ENCODE measurements around the gene PLEKHJ1.
"Not testable (repeated sequence)": the region's sequence is repeated elsewhere in the genome, so short reads cannot be mapped to it uniquely, and the experiment has no call there.

The PLEKHJ1 gene

GRCh38 chr19:2200624-2201294, 35.4 kb downstream of the PLEKHJ1 start:
- not testable (repeated sequence) for DNase-seq (ENCODE audit: low read depth in 2 of 3, low spot score in 2 of 3)

GRCh38 chr19:2199861-2200623, 36.1 kb downstream of the PLEKHJ1 start:
- no peak for DNase-seq (ENCODE audit: low read depth in 2 of 3, low spot score in 2 of 3)

GRCh38 chr19:2199215-2199614, 36.9 kb downstream of the PLEKHJ1 start:
- DNase-seq (ENCODE audit: low read depth in 2 of 3, low spot score in 2 of 3): no peak

- DNase-seq (ENCODE audit: low read depth in 2 of 3, low spot score in 2 of 3): no peak
These were observed 37.8 kb downstream of the PLEKHJ1 start for GRCh38 chr19:2198317-2198716.

GRCh38 chr19:2197270-2197669, 38.9 kb downstream of the PLEKHJ1 start:
- no peak for DNase-seq (ENCODE audit: low read depth in 2 of 3, low spot score in 2 of 3)

GRCh38 chr19:2195914-2196313, 40.2 kb downstream of the PLEKHJ1 start:
- DNase-seq (ENCODE audit: low read depth in 2 of 3, low spot score in 2 of 3): no peak

- DNase-seq (ENCODE audit: low read depth in 2 of 3, low spot score in 2 of 3): no peak
These were observed 40.8 kb downstream of the PLEKHJ1 start for GRCh38 chr19:2195361-2195760.

- DNase-seq (ENCODE audit: low read depth in 2 of 3, low spot score in 2 of 3): no peak
These were observed 41.5 kb downstream of the PLEKHJ1 start for GRCh38 chr19:2194513-2195078.

GRCh38 chr19:2193807-2194206, 42.3 kb downstream of the PLEKHJ1 start:
- no peak for DNase-seq (ENCODE audit: low read depth in 2 of 3, low spot score in 2 of 3)

GRCh38 chr19:2192862-2193261, 43.3 kb downstream of the PLEKHJ1 start:
- no peak for DNase-seq (ENCODE audit: low read depth in 2 of 3, low spot score in 2 of 3)

GRCh38 chr19:2191456-2192310, 44.4 kb downstream of the PLEKHJ1 start:
- DNase-seq (ENCODE audit: low read depth in 2 of 3, low spot score in 2 of 3): no peak

- DNase-seq (ENCODE audit: low read depth in 2 of 3, low spot score in 2 of 3): no peak
These were observed 45.2 kb downstream of the PLEKHJ1 start for GRCh38 chr19:2190848-2191455.

- no peak for DNase-seq (ENCODE audit: low read depth in 2 of 3, low spot score in 2 of 3)
These were observed 46.2 kb downstream of the PLEKHJ1 start for GRCh38 chr19:2189880-2190279.

GRCh38 chr19:2188708-2189385, 47.3 kb downstream of the PLEKHJ1 start:
- DNase-seq (ENCODE audit: low read depth in 2 of 3, low spot score in 2 of 3): no peak

- DNase-seq (ENCODE audit: low read depth in 2 of 3, low spot score in 2 of 3): no peak
These were observed 49.0 kb downstream of the PLEKHJ1 start for GRCh38 chr19:2187159-2187558.

- DNase-seq (ENCODE audit: low read depth in 2 of 3, low spot score in 2 of 3): no peak
These were observed 49.9 kb downstream of the PLEKHJ1 start for GRCh38 chr19:2186071-2186846.

GRCh38 chr19:2185734-2186070, 50.4 kb downstream of the PLEKHJ1 start:
- no peak for DNase-seq (ENCODE audit: low read depth in 2 of 3, low spot score in 2 of 3)

GRCh38 chr19:2184422-2184975, 51.6 kb downstream of the PLEKHJ1 start:
- no peak for DNase-seq (ENCODE audit: low read depth in 2 of 3, low spot score in 2 of 3)

All from activated CD8-positive, alpha-beta memory T cell treated with anti-CD3 and anti-CD28 coated beads for 48 hours (primary cell).